ENCODE measurements around the gene SPOCK2. TPM values are rescaled to one million over a fixed set of nuclear protein-coding genes. Genes with fewer than 3 reads are reported as not detected.

SPOCK2 gene
- total and polyA plus RNA-seq, 2 of the 13 experiments (the other 11 are each of a cell fraction or from before 2014, with no cell fraction given), result 8.6 to 30.6 TPM

- Histone ChIP-seq H3K27me3 (ENCODE audit: control insufficient read depth in 1 of 2, insufficient read depth in 2 of 2, low read length in 2 of 2) (no peaks in the 10 kb centered on the region), H3K9ac (ENCODE audit: insufficient read depth, low read depth, low read length) (no peak overlapping the region), H3K27ac (ENCODE audit: extremely low read length, insufficient read depth, low read length) (no peak overlapping the region), H3K36me3 (replicated peaks in 1 of 2; ENCODE audit: control insufficient read depth in 1 of 2, insufficient read depth in 2 of 2, low read length in 2 of 2) (peaks cover 4 to 9% of the 10 kb centered on the region in 2 experiments; a peak in 2 of 5 replicates), H3K4me3 (replicated peaks in 1 of 3; ENCODE audit: insufficient read depth in 1 of 3, low read depth in 2 of 3, low read length in 3 of 3) (no peak overlapping the region), H3K79me2 (ENCODE audit: insufficient read depth, low read length) (no peaks in the 10 kb centered on the region), H3K4me1 (ENCODE audit: insufficient read depth, low read length) (peaks cover 69% of the 10 kb centered on the region), H3K9me3 (ENCODE audit: low read length) (no peaks in the 10 kb centered on the region), H4K20me1 (ENCODE audit: insufficient read depth, low read length) (no peaks in the 10 kb centered on the region), H3K4me2 (ENCODE audit: low read depth, low read length) (no peak overlapping the region), H2AFZ (ENCODE audit: low read length) (no peak overlapping the region)
- ChIA-PET CTCF (ENCODE audit: low intra/inter-chr PET ratio, low total read pairs) (no interaction called here), POLR2A (interaction anchor here (1.0 to 1.4 kb wide), 2 partner anchors 15 to 57 kb away, joined by 3 read pairs; no protein-coding TSS in a partner anchor)
- FAIRE-seq (no peak), ATAC-seq (no peak), DNase-seq (ENCODE audit: low spot score) (no peak)
- in situ Hi-C loops (cut with HindIII; ENCODE audit: extremely low pct_ligation_motif_present, low pct_unique_long_range_greater_than_20kb), result no loop called here
- BruUV-seq (replicated peaks), result no TSS peak
- WGBS (ENCODE audit: low lambda C conversion rate), result 94% methylated on average over 13 of the region's 13 CpGs
- TF ChIP-seq ZC3H13 (CRISPR knock-in tag; IDR thresholded peaks at IDR 0.05) (peak; percentile 80; the same call in 1 of the 2 replicates), NR2F6 (IDR thresholded peaks at IDR 0.05) (no peak), NR2F6 (CRISPR knock-in tag; IDR thresholded peaks at IDR 0.05) (no peak), ZFP91 (CRISPR knock-in tag; IDR thresholded peaks at IDR 0.05; ENCODE audit: borderline replicate concordance) (0 out of 2 replicates have a peak, but pooled peaks have one; percentile 22)
- intact Hi-C loops (cut with micrococcal nuclease; ENCODE audit: unreplicated experiment), result no loop called here
These were observed 75.0 kb downstream of the SPOCK2 start for GRCh38 chr10:72013202-72013945.

GRCh38 chr10:72012796-72013195, 75.6 kb downstream of the SPOCK2 start:
- Histone ChIP-seq H3K9me3 (ENCODE audit: low read length) (no peaks in the 10 kb centered on the region), H2AFZ (ENCODE audit: low read length) (no peak overlapping the region), H3K9ac (ENCODE audit: insufficient read depth, low read depth, low read length) (no peak overlapping the region), H4K20me1 (ENCODE audit: insufficient read depth, low read length) (no peaks in the 10 kb centered on the region), H3K36me3 (replicated peaks in 1 of 2; ENCODE audit: control insufficient read depth in 1 of 2, insufficient read depth in 2 of 2, low read length in 2 of 2) (peaks cover 6 to 14% of the 10 kb centered on the region in 2 experiments; a peak in 3 of 5 replicates), H3K4me3 (replicated peaks in 1 of 3; ENCODE audit: insufficient read depth in 1 of 3, low read depth in 2 of 3, low read length in 3 of 3) (no peak overlapping the region), H3K27ac (ENCODE audit: extremely low read length, insufficient read depth, low read length) (no peak overlapping the region), H3K4me1 (ENCODE audit: insufficient read depth, low read length) (peaks cover 68% of the 10 kb centered on the region), H3K27me3 (ENCODE audit: control insufficient read depth in 1 of 2, insufficient read depth in 2 of 2, low read length in 2 of 2) (no peaks in the 10 kb centered on the region), H3K4me2 (ENCODE audit: low read depth, low read length) (no peak overlapping the region), H3K79me2 (ENCODE audit: insufficient read depth, low read length) (no peaks in the 10 kb centered on the region)
- in situ Hi-C loops (cut with HindIII; ENCODE audit: extremely low pct_ligation_motif_present, low pct_unique_long_range_greater_than_20kb) (no loop called here), intact Hi-C loops (cut with micrococcal nuclease; ENCODE audit: unreplicated experiment) (no loop called here)
- DNase-seq (ENCODE audit: low spot score), result no peak
- ChIA-PET CTCF (ENCODE audit: low intra/inter-chr PET ratio, low total read pairs) (no interaction called here), POLR2A (interaction anchor here (1.0 kb wide), 1 partner anchor 57 kb away, joined by 3 read pairs; no protein-coding TSS in a partner anchor)
- 88% methylated on average over 7 of the region's 7 CpGs for WGBS (ENCODE audit: low lambda C conversion rate)
- FAIRE-seq, result no peak
- ATAC-seq, result no peak
- TF ChIP-seq PAWR (CRISPR knock-in tag; IDR thresholded peaks at IDR 0.05; ENCODE audit: borderline replicate concordance) (no peak), HOMEZ (CRISPR knock-in tag; IDR thresholded peaks at IDR 0.05; ENCODE audit: low read depth) (no peak), RXRA (CRISPR knock-in tag; IDR thresholded peaks at IDR 0.05) (no peak), AGO2 (optimal IDR thresholded peaks at IDR 0.05; ENCODE audit: low read depth, low read length) (peak; percentile 38)
- BruUV-seq (replicated peaks), result no TSS peak

All from HepG2 (cell line).